K562 (cell line): ENCODE data around the gene EIF4G2. TPM values are rescaled to one million over a fixed set of nuclear protein-coding genes. Genes with fewer than 3 reads are reported as not detected.

Experiments
- CBFA2T2 ChIP-seq: fragments of 450-650 bp; conservative IDR thresholded peaks from 2 replicates; pipeline ENCODE4 v1.6.1; 2017; ENCODE audit warnings: mild to moderate bottlenecking
- CHD1 ChIP-seq: fragments of 200-600 bp; sonication (generic); IDR thresholded peaks from one replicate; pipeline ENCODE4 v1.6.1; 2012; ENCODE audit warnings: mild to moderate bottlenecking, moderate library complexity, low read length, inconsistent platforms
- DPF2 ChIP-seq: fragments of 450-650 bp; IDR thresholded peaks from 2 replicates; pipeline ENCODE4 v1.6.1; 2016
- E2F6 ChIP-seq, 2 experiments: IDR thresholded peaks; 2 replicates each; pipeline ENCODE4 v1.6.1; 2011; ENCODE audit warnings: borderline replicate concordance in 1 of 2, control low read depth in 1 of 2, low read depth in 1 of 2, low read length in 1 of 2, mild to moderate bottlenecking in 1 of 2, mixed read lengths in 1 of 2, moderate library complexity in 1 of 2; ENCODE audit not compliant: insufficient read depth in 1 of 2, insufficient read length in 1 of 2, poor library complexity in 1 of 2, severe bottlenecking in 1 of 2; ENCODE audit errors: extremely low read depth in 1 of 2
- ELK3 ChIP-seq: fragments of 450-650 bp; formaldehyde crosslinking; IDR thresholded peaks from 2 replicates; pipeline ENCODE4 v1.4.0; 2020; ENCODE audit warnings: mild to moderate bottlenecking
- EP300 ChIP-seq: IDR thresholded peaks from 2 replicates; pipeline ENCODE4 v1.6.1; 2012; ENCODE audit warnings: low read length, improper control_type of control experiment
- FIP1L1 ChIP-seq: fragments of 200-400 bp; formaldehyde crosslinking; IDR thresholded peaks from 2 replicates; pipeline ENCODE4 v1.6.1; 2018; ENCODE audit warnings: mild to moderate bottlenecking, low read depth, low read length; ENCODE audit not compliant: poor library complexity, severe bottlenecking
- GTF2B ChIP-seq: IDR thresholded peaks from 2 replicates; pipeline ENCODE4 v1.6.1; 2011; ENCODE audit not compliant: insufficient read length; ENCODE audit errors: extremely low read depth
- GTF3C2 ChIP-seq: IDR thresholded peaks from 3 replicates; pipeline ENCODE4 v1.6.1; 2011; ENCODE audit warnings: borderline replicate concordance, mild to moderate bottlenecking, moderate library complexity; ENCODE audit not compliant: insufficient read length; ENCODE audit errors: extremely low read depth
- HES1 ChIP-seq: fragments of 450-650 bp; IDR thresholded peaks from 2 replicates; pipeline ENCODE4 v1.6.1; 2016; ENCODE audit warnings: low read depth, mild to moderate bottlenecking, moderate library complexity
- MCM3 ChIP-seq: fragments of 450-650 bp; IDR thresholded peaks from 2 replicates; pipeline ENCODE4 v1.6.1; 2016
- SIX5 ChIP-seq, 2 experiments: IDR thresholded peaks; 2 replicates each; pipeline ENCODE4 v1.6.1; 2011; ENCODE audit warnings: low read length in 2 of 2, borderline replicate concordance in 1 of 2, low read depth in 1 of 2, mild to moderate bottlenecking in 1 of 2, moderate library complexity in 1 of 2; ENCODE audit not compliant: insufficient read depth in 1 of 2
- TARDBP ChIP-seq: fragments of 450-650 bp; IDR thresholded peaks from 2 replicates; pipeline ENCODE4 v1.6.1; 2016
- TCF7L2 ChIP-seq: fragments of 150-350 bp; IDR thresholded peaks from 2 replicates; pipeline ENCODE4 v1.6.1; 2016; ENCODE audit warnings: low read depth, mild to moderate bottlenecking, low read length, moderate library complexity
- TGIF2 ChIP-seq: sonication (generic); formaldehyde crosslinking; IDR thresholded peaks from 2 replicates; pipeline ENCODE4 v1.8.1; 2022; ENCODE audit warnings: mild to moderate bottlenecking, missing genetic modification reagents, moderate library complexity
- ZNF263 ChIP-seq: sonication (generic); formaldehyde crosslinking; IDR thresholded peaks from 2 replicates; pipeline ENCODE4 v1.8.0; 2022; ENCODE audit warnings: mild to moderate bottlenecking, missing genetic modification reagents, borderline replicate concordance
- ZNF347 ChIP-seq: fragments of 450-650 bp; formaldehyde crosslinking; IDR thresholded peaks from 2 replicates; pipeline ENCODE4 v1.4.0; 2020; ENCODE audit warnings: low read depth, mild to moderate bottlenecking, moderate library complexity
- ZNF41 ChIP-seq: fragments of 250-450 bp; sonication (Bioruptor Pico); conservative IDR thresholded peaks from 2 replicates; pipeline ENCODE4 v1.4.0; 2020; ENCODE audit warnings: mild to moderate bottlenecking
- ZNF436 ChIP-seq: fragments of 250-450, 450-650 bp; sonication (Bioruptor Pico); formaldehyde crosslinking; IDR thresholded peaks from 2 replicates; pipeline ENCODE4 v1.7.0; 2020; ENCODE audit warnings: mild to moderate bottlenecking
- ZNF511 ChIP-seq: sonication (generic); formaldehyde crosslinking; IDR thresholded peaks from 2 replicates; pipeline ENCODE4 v1.8.0; 2022; ENCODE audit warnings: mild to moderate bottlenecking, missing genetic modification reagents
- polyA plus RNA-seq, 8 experiments: library from polyadenylated mRNA; depleted of rRNA in 4 of 8; stranded (reverse) in 5 of 8; unstranded in 3 of 8; fragments of >200 nt; fragmentation: Nextera tagmentation in 2 of 8; fragmentation: Illumina TruSeq in 1 of 8; extraction: Ambion mirVana in 2 of 8; extraction: Trizol in 1 of 8; gene quantifications; 2 replicates each; pipeline versions ENCODE4 v1.2.1 to v1.2.3, GENCODE V29; 2011 to 2014; ENCODE audit warnings: inconsistent platforms in 1 of 8, missing spikeins in 1 of 8
- total RNA-seq, 7 experiments: library from RNA; depleted of rRNA in 6 of 7; stranded (reverse); fragments of >200 nt in 6 of 7; fragmentation: Illumina TruSeq in 2 of 7; extraction: Trizol in 2 of 7; gene quantifications; 2 replicates each; pipeline versions ENCODE4 v1.2.1 to v1.2.3, GENCODE V29; 2011 to 2021; ENCODE audit warnings: low replicate concordance in 1 of 7

The EIF4G2 gene
- total and polyA plus RNA-seq, 9 of the 15 experiments (the other 6 are each of a cell fraction or from before 2014, with no cell fraction given) = 206 to 790 (median 646) TPM

- TF ChIP-seq GTF3C2 (no peak), ELK3 (CRISPR knock-in tag) (no peak), ZNF263 (CRISPR knock-in tag) (no peak), ZNF511 (CRISPR knock-in tag) (peak; percentile 13; the same call in 1 of the 2 replicates), MCM3 (no peak), ZNF347 (no peak), SIX5 (IDR thresholded peaks at IDR 0.05; ENCODE audit: borderline replicate concordance in 1 of 2, insufficient read depth in 1 of 2, low read depth in 1 of 2, low read length in 2 of 2) (peak in 1 of 2 experiments; percentile 25; a peak in 1 of 4 replicates), ZNF436 (CRISPR knock-in tag) (0 out of 2 replicates have a peak, but pooled peaks have one; percentile 43), TARDBP (no peak), EP300 (peak; percentile 12; the same call in 1 of the 2 replicates), E2F6 (IDR thresholded peaks at IDR 0.05; ENCODE audit: borderline replicate concordance in 1 of 2, extremely low read depth in 1 of 2, insufficient read depth in 1 of 2, insufficient read length in 1 of 2, low read depth in 1 of 2, low read length in 1 of 2, poor library complexity in 1 of 2, severe bottlenecking in 1 of 2) (peak; percentile 34 to 60), GTF2B (peak; percentile 95), ZNF41 (no peak), CHD1 (no peak), TCF7L2 (0 out of 2 replicates have a peak, but pooled peaks have one; percentile 33), TGIF2 (CRISPR knock-in tag) (no peak), HES1 (0 out of 2 replicates have a peak, but pooled peaks have one; percentile 32), DPF2 (peak; percentile 41), FIP1L1 (peak; percentile 11), CBFA2T2 (no peak)
These were observed at the start of gene EIF4G2 (continued) for GRCh38 chr11:10808553-10809372.
